NCI-H226 (cell line): ENCODE results near the gene DLG1.

Source experiments
- DNase-seq: peaks from one replicate; pipeline ENCODE4 v3.0.0-alpha.2; 2015

The DLG1 gene

GRCh38 chr3:197298341-197298944 is at the start of gene DLG1:
Gene DLG1, minus strand, starts transcription at chr3:197298612. Its CDS starts 1,408 bp downstream, at chr3:197297204.
- peak; percentile 92 for DNase-seq

DNA sequence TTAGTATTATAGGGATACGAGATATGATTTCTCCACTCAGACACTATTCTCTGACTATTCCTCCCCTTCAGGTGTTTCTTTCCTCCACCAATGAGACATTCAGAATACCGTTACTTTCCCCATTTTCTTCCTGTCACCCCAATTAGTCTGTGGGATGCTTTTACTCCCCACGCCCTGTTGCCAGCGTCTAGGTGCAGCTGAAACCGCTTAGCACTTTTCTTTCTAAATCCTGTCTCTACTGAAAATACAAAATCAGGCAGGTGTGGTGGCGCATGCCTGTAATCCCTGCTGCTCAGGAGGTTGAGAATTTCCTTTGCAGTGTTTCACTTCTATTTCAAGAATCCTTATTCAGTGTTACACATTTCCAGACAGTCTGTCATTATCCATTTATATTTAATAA is 49.6 kb upstream of the DLG1 start:
- DNase-seq: no peak

DNA sequence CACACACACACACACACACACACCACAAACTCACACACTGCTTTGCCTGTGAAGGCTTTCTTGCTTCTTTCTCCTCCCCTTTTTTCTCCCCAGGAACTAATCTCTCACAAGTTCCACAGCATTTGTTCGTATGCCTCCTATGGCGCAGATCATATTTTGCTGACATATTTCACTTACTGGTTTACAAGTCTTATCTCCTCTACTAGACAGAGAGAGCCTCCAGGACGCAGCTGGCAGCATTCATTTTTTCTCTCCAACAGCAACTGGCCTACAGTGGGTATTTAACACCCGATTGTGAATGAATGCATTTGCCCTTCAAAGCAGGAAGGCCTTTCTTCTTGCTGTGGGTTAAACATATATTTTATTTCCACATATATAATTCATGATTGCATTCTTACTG is 47.0 kb upstream of the DLG1 start:
- DNase-seq: no peak

GRCh38 chr3:197344582-197345318 is 46.3 kb upstream of the DLG1 start:
- no peak for DNase-seq

DNA sequence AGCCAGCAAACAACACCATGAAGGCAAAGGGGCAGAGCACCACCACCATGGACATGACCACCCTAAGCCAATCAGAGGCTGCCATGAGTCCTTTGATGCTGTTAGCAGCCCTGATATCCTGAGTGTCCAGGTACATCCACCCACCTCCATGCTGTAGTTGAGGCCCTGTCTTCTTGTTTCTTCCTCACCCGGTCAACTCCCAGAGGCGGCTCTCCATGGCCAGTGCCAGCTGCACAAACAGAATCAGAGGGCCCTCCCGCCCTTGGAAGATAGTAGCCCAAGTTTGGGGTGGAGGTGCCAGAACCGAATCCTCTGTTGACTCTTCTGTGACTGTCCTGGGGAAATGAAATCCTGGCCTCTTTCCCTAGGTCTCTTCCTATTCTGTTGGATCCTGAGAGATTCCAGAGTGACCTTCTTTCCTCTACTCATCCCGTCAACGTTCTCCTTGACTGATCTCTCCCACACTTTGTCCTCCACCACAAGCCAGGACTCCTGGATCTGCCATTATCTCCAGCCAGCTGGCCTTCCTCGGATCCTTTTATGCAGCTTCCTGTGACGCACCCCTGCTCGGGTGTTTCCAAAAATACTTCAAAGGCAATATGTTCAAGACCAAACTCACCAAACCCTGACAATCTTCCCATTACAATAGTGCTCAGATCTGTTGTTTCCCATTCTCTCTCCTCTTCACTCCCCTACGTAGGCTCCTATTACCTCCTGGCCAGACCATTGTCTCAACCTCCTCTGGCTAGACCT is 45.4 kb upstream of the DLG1 start:
- no peak for DNase-seq

- no peak for DNase-seq
These were observed 44.7 kb upstream of the DLG1 start for GRCh38 chr3:197343111-197343510.

GRCh38 chr3:197340521-197340871 is 42.1 kb upstream of the DLG1 start:
- DNase-seq: no peak

DNA sequence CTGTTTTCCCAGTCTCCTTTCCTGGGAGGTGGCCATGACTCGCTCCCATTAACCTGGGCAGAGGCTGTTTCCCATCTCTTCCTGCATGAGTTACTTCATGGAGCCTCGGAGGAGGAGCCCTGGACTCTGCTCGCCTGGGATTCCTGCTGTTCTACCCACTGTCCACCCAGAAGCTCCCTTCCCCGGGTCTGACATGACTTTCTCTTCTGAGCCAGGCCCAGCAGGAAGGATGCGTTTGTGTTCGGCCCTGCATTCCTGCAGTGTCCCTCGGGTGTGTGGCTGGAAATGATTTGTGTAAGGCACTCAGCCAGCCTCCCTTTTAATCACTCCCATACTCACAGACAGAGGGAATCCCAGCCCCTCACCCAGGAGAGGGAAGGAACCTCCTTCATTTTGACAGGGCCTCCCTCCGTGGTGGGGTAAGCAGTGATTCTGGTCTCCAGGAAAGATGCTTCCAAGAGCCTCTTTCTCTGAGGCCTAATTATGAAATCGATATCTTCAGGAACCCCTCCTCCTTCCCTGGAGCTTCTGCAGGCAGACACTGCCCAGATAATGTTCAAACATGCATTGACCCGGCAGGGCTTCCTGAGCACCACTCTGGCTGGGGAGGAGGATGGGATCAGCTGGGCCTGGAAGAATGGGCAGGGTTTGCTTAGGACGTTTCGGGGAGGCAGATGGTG is 41.6 kb upstream of the DLG1 start:
- peak; percentile 78 for DNase-seq

DNA sequence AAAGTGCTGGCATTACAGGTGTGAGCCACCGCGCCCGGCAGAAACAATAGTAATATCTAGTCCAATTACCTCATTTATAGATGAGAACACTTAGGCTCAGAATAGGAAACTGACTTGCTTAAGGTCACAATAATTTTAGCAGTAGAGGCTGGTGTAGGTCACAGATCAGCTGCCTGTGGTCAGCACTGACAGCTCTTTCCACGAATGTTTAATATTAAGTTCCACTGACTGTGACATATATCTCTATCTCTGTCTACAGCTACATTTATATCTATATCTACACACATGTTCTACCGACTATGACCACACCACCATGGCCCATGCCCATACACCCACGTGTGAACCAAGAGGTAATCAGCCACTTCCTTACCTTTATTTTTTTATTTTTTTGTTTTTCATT is 40.2 kb upstream of the DLG1 start:
- DNase-seq: no peak

DNA sequence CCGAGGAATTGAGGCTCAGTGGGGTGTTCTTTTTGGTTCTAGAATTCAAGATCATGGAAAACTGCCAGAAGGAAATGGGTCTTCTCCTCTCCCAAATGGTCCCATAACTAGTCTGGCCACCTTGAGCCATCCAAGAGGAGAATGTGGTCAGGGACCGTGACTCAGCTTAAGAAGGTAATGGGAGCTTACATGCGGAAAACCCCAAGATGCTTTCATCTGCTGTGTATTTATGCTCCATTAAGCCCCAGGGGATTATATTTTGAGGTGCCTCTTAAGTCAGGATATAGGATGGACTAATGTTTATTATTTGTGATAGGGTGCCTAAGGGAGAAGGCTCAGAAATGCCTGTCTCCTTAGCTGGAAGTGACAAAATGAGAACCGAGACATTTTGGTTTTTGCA is 39.2 kb upstream of the DLG1 start:
- peak; percentile 30 for DNase-seq

DNA sequence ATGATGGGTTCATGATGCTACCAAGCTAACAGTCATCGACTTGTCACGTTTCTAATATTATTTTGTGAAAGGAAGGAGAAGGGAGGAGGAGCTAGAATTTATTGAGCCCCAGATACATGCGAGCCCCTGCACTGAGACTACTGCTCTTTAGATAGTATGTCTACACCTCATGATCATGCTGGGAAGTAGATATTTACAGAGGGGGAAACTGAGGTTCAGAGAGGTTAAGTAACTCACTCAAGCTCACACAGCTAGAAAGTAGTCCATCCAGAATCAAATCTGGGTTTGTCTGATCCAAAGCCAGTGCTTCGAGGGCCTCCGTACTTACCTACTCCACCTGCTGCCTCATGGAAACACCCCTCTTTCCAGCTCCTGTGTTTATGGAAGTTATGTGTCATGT is 38.8 kb upstream of the DLG1 start:
- DNase-seq: no peak

GRCh38 chr3:197336348-197336747 is 37.9 kb upstream of the DLG1 start:
- no peak for DNase-seq

DNA sequence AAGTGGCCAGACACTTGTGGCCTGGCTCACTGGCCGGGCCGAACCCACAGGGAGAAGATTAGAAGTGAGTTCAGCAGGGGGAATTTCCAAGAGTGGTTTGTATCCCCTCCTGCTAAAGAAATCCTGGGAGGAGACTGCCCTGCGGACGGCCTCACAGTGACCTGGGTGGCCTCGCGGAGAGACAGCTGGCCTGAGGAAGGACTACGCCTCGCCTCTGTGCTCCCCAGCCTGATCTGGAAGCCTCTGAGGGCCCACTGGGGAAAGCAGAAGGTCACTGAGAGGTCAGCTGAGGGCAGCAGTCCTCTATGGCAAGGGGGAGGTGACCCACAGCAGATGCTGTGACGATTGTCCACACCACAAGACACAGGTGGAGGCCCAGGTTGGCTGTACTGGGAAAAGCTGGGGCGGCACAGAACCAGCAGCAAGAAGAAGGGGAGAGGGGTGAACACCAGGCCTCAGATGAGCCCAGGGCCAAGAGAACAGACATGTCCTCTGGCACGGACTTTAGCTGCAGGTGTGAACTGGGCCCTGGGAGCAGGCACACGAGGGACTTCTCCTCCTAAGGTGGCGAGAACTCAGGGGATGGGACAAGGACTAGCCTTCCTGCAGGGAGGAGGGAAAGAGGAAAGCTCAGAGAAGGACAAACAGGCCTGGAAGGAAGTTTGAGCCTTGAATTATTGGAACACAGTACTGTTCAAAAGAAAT is 37.2 kb upstream of the DLG1 start:
- peak; percentile 43 for DNase-seq

GRCh38 chr3:197333901-197334639 is 35.7 kb upstream of the DLG1 start:
- no peak for DNase-seq

GRCh38 chr3:197331131-197331530 is 32.7 kb upstream of the DLG1 start:
- DNase-seq: no peak

DNA sequence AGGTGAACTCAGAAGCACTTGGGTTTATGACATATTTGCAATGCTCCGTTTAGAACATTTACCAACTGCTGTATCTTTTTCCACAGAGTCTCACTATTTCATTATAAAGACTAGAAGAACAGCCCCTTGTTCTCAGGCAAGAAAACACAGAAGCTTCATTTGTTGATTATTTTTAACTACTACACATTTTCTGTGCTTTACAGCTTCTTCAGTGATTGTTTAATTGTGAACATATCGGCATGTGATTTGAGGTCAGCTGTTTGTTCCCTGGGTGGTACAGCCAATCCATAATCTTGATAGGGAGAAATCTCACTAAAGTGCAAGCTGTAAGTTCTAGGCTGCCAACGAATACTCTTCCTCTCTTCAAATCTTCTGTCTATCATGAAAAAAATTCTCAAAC is 31.0 kb upstream of the DLG1 start:
- no peak for DNase-seq

GRCh38 chr3:197328198-197328597 is 29.8 kb upstream of the DLG1 start:
- DNase-seq: no peak

DNA sequence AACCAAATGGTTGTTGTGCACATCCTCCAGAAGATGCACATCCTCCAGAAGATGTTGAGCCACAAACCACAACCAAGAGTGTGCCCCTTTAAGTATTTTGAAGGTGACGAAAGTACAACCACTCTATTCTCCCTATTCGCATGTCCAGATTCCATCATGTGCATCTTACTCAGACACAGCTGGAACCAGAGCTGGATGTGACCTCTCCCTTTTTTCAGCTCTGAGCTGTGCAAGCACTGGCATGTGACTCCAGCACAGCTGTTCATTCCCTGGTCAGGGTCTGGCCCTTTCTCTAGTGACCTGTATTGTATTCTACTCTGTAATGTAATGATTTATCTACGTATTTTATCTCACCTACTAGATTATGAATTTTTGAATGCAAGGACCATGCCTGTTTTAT is 29.3 kb upstream of the DLG1 start:
- no peak for DNase-seq

- no peak for DNase-seq
These were observed 27.4 kb upstream of the DLG1 start for GRCh38 chr3:197325773-197326172.

DNA sequence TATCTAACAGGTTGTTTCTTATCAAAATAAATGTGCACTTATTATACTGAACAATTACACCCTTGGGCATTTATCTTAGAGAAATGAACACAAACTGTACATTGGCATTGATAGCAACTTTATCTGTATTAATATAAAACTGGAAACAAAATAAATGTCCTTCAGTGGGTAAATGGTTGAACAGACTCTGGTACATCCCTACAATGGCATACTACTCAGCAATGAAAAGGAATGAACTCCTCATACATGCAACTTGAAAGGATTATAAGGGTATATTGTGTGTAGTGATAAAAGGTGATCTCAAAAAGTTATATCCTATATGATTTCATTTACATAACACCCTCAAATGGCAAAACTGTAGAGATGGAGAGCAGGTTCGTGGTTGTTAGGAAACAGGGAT is 23.7 kb upstream of the DLG1 start:
- no peak for DNase-seq

DNA sequence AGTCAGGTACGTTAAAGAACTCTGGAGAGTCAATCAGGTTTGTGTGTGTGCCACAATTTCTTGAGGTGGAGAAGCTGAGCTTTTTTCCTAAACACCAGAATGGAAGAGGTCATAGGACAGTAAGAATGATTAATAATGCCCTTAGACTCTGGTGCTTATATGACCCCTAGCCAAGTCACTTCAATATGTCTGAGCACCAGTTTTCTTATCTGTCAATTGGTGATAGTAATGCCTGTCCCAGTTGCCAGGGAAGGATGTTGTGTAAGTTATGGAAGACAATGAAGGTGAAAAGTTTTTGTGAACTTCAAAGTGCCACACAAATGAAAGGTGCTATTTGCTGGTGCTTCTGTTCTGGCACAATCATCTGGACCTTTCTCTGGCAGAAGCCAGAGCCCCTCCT is 22.2 kb upstream of the DLG1 start:
- no peak for DNase-seq

- peak; percentile 95 for DNase-seq
These were observed 19.0 kb upstream of the DLG1 start for GRCh38 chr3:197317250-197317963.
